NCI-H2196 treated with DMSO at 0.1 percent for 48 hours (cell line): ENCODE measurements around the gene SLC12A9.
"Not testable (repeated sequence)": the region's sequence is repeated elsewhere in the genome, so short reads cannot be mapped to it uniquely, and the experiment has no call there.

ENCODE experiments used
- DNase-seq: peaks from one replicate; lab custom pipeline; 2025; ENCODE audit not compliant: unreplicated experiment; lab: John Stamatoyannopoulos, UW

The SLC12A9 gene, protein sequence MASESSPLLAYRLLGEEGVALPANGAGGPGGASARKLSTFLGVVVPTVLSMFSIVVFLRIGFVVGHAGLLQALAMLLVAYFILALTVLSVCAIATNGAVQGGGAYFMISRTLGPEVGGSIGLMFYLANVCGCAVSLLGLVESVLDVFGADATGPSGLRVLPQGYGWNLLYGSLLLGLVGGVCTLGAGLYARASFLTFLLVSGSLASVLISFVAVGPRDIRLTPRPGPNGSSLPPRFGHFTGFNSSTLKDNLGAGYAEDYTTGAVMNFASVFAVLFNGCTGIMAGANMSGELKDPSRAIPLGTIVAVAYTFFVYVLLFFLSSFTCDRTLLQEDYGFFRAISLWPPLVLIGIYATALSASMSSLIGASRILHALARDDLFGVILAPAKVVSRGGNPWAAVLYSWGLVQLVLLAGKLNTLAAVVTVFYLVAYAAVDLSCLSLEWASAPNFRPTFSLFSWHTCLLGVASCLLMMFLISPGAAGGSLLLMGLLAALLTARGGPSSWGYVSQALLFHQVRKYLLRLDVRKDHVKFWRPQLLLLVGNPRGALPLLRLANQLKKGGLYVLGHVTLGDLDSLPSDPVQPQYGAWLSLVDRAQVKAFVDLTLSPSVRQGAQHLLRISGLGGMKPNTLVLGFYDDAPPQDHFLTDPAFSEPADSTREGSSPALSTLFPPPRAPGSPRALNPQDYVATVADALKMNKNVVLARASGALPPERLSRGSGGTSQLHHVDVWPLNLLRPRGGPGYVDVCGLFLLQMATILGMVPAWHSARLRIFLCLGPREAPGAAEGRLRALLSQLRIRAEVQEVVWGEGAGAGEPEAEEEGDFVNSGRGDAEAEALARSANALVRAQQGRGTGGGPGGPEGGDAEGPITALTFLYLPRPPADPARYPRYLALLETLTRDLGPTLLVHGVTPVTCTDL

GRCh38 chr7:100852048-100852872 is at the start of gene SLC12A9:
TSS of gene SLC12A9 (plus strand) at chr7:100852713. CDS start at chr7:100854198, 1,485 bp downstream.
- peak; percentile 76 for DNase-seq

DNA sequence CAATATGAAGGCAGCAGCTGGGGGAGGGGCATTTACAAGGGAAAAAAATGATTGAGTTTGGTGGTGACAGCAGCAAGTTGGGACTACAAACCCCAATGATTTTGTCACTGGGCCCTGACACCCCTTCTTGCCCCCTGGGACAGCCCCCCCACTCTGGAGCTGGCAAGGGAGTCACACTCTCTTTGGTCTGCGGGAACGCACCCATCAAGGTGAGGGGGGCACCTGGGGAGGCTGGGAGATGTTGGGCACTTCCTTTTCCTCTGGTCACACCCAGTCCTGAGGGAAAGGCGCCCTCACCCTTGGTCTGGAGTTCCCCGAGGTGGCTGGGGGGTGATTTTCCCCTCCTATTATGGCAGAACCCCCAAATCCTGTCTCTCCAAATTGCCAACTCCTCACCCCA is 49.6 kb upstream of the SLC12A9 start:
- no peak for DNase-seq

GRCh38 chr7:100803398-100804161 is 48.9 kb upstream of the SLC12A9 start:
- DNase-seq: peak; percentile 90

DNA sequence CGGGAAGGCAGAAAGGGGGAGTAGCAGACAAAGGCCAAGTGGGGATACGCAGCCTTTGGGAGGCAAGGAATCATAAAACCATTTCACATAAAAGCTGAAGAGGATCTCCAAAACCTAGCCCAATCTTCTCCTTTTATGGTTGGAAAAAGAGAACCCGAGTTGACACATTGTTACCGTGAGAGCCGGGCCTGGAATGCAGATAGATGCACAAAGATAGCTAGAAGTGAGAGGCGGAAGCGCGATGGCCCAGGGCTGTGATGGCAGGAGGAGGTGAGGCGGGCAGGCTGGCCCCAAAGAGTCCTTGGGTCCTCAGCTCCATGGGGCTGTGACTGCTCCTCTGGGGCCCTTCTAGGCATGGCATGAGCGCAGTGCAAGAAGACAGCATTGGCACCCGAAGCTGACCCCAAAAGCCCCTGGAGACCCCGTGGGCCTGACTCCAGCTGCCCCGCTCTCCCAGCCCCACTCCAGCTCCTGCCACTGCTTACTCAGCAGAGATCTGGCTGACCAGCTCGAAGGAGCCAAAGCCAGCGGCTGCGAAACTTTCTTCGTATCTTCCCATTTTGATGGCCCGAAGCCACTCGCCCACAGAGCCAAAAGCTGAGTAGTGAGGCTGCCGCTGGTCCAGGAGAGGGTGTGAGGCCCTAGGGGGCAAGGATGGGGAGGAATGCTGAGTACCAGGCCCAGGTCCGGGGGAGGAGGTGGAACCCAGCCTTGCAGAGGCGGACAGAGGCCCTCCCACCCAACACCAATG is 47.7 kb upstream of the SLC12A9 start:
- no peak for DNase-seq

- no peak for DNase-seq
These were observed 46.2 kb upstream of the SLC12A9 start for GRCh38 chr7:100806276-100806675.

GRCh38 chr7:100806883-100807282 is 45.6 kb upstream of the SLC12A9 start:
- DNase-seq: not testable (repeated sequence)

- DNase-seq: no peak
These were observed 44.1 kb upstream of the SLC12A9 start for GRCh38 chr7:100808354-100808875.

DNA sequence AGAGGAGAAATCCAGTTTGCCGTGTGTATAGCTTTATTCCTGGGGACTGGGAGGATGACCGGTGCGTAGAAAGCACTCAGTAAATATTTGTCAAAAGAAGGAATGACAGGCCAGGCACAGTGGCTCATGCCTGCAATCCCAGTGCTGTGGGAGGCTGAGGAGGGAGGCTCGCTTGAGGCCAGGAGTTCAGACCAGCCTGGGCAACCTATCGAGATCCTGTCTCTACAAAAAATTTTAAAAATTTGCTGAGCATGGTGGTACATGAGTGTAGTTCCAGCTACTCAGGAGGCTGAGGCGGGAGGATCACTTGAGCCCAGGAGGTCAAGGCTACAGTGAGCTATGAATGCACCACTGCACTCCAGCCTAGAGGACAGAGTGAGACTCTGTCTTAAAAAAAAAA is 41.0 kb upstream of the SLC12A9 start:
- no peak for DNase-seq

DNA sequence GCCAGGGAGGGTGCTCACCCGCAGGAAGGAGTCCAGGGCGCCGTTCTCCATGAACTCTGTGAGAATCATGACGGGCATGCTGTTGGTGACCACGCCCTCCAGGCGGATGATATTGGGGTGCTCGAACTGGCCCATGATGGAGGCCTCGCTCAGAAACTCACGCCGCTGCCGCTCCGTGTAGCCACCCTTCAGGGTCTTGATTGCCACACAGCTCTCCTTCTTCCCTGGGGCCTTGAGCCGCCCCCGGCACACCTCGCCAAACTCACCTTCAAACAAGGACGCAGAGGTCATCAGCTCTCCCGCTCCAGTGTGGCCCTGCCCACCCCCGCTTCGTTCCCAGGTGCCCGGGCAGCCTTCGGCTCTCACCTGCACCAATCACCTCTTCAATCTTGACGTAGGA is 39.8 kb upstream of the SLC12A9 start:
- DNase-seq: no peak

DNA sequence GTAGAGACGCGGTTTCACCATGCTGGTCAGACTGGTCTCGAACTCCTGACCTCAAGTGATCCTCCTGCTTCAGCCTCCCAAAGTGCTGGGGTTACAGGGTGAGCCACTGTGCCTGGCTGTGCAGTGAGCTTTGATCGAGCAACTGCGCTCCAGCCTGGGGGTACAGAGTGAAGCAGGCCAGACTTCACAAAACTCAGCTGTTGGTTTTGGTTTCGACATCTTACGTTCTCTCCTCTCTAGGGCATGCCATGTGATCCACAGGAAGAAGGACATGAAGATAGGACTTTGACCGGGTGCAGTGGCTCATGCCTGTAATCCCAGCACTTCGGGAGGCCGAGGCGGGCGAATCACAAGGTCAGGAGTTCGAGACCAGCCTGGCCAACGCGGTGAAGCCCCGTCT is 36.0 kb upstream of the SLC12A9 start:
- DNase-seq: not testable (repeated sequence)

DNA sequence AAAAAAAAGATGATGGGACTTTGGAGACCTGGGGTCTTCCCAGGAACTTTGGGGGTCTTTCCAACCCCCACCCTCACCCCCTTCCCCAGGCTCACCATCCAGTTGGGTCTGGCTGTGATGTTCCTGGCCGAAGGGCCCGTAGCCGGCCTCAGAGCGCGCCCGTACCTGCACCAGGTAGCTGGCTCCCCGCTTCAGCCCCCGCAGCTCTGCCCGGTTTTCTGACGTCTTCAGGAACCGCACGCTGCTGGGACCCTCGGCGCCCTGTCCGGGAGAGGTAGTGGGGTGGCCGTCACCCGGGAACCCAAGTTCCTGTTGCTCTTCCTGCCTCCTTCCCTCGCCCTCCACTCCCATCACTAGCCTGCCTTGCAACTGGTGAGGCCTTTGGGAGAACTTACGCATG is 35.4 kb upstream of the SLC12A9 start:
- no peak for DNase-seq

GRCh38 chr7:100818366-100818765 is 34.1 kb upstream of the SLC12A9 start:
- DNase-seq: no peak

DNA sequence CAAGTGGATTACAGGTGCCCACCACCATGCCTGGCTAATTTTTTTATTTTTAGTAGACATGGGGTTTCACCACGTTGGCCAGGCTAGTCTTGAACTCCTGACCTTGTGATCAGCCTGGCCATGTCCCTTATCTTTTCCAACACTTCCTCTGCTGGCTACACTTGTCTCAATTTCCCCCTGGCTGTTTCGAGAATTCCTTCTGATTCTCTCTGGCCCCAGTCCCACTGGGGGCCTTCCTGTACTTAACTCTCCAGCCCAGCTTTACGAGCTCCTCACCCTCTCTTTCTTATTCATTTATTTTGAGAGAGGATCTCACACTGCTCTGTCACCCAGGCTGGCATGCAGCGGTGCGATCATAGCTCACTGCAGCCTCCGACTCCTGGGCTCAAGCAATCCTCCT is 33.7 kb upstream of the SLC12A9 start:
- DNase-seq: no peak

GRCh38 chr7:100819586-100819985 is 32.9 kb upstream of the SLC12A9 start:
- no peak for DNase-seq

GRCh38 chr7:100822236-100823139 is 30.0 kb upstream of the SLC12A9 start:
- no peak for DNase-seq

DNA sequence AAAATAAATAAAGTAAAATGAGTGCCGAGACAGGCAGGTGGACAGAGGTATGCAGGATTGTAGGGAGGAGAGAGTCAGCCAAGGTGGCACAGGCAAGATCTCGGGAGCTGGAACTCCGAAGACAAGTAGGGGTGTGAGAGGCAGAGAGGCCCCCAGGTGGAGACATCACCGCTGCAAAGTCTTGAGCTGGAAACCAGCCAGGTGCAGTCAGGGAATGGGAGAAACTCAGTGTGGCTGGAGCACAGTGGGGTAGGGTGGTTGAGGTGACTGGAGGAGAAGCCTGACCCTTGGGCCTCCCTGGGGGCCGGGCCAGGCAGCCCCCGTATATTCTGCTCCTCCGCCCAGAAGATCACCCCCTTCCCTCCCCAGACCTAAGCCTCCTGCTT is 29.4 kb upstream of the SLC12A9 start:
- DNase-seq: no peak

DNA sequence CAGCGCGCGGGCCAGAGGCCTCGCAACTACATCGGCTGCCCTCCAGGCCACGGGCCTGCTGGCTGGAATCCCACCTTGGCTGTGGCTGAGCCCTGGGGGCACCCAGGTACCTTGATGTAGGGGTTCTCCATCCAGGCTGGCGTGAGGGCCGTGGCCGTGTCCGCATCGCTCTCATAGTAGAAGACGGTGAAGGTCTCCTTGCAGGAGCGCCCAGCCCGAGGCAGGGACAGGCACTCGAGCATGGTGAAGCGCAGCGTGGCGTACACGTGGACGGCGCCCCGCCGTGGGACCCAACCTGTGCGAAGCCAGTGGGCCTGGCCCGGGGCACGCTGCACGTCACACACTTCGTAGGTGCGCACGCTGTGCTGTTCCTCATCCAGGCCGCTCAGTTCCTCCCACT is 29.0 kb upstream of the SLC12A9 start:
- DNase-seq: no peak

DNA sequence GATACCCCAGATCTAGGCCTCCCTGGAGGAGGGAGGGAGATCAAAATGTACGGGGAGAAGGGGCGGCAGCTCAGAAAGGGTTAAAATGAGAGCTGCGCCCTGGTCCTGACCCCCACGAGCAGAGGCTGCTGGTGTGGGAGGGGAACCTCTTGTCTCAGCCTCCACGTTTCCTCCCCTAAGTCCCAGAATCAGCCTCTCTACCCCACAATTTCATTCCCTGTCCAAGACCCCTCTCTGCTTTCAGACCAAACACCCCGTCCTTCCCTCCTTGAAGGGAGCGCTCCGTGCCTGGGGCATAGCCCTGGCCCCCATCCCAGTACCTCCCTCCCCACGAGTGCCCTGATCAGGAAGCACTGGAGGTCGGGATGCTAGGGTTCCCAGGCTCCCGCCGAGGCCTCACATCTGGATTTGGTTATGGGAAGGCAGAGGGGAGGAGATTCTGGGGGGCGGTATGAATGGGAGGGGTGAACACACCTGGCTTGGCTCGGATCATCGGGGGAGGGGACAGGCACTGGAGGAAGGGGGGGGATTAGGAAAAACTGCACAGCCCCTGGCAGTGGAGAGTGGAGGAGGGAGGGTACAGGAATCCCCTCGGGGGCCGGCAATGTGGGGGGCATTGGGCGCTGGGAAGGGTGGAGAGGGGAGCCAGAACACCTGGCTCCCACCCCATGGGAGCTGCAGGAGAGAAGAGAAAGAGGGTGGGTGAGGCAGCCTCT is 27.9 kb upstream of the SLC12A9 start:
- DNase-seq: no peak
